HCT116 (cell line): Measurements from ENCODE around the gene SMNDC1. TPM values are rescaled to one million over a fixed set of nuclear protein-coding genes. Genes with fewer than 3 reads are reported as not detected.

Experiments used
- ATAC-seq: fragments of 200-7000 bp; cut with Tn5 transposase; 2 replicates; pipeline ENCODE4 v1.9.1; 2020; ENCODE audit warnings: mild to moderate bottlenecking, moderate library complexity
- BruUV-seq: library from RNA; stranded (reverse); fragments of 400-500 nt; replicated peaks from 2 replicates; lab custom pipeline; 2021; lab: Mats Ljungman, UMichigan
- CTCF ChIA-PET: fragments of 300-600 bp; sonication (Branson Sonifier 250); formaldehyde crosslinking; loops from one replicate; lab custom pipeline; 2021; ENCODE audit warnings: antibody characterized with exemption; lab: Charles Lee
- POLR2A ChIA-PET: fragments of 300-600, 350-600 bp; sonication (Branson Sonifier 250); formaldehyde crosslinking; loops from one replicate; lab custom pipeline; 2021; ENCODE audit warnings: antibody characterized with exemption; lab: Charles Lee
- RAD21 ChIA-PET, 2 experiments: fragments of 300-600 bp; sonication (Branson Sonifier 250); formaldehyde crosslinking; loops; one replicate each; lab custom pipeline; 2023; ENCODE audit warnings: low total read pairs in 2 of 2; ENCODE audit not compliant: uncharacterized antibody in 2 of 2, unreplicated experiment in 2 of 2, low non-redundant PET in 1 of 2; lab: Charles Lee
- DNase-seq: peaks from one replicate; pipeline ENCODE4 v3.0.0-alpha.2; 2010; ENCODE audit warnings: low read depth, low spot score
- H2AFZ ChIP-seq: fragments of 200-600 bp; shearing (Covaris generic), sonication (generic); 2 replicates; pipeline ENCODE4 v1.6.1; 2017; ENCODE audit warnings: low read depth, mixed run types, mixed read lengths, antibody characterized with exemption, low read length; ENCODE audit not compliant: poor library complexity, severe bottlenecking
- H3K27ac ChIP-seq: 2 replicates; pipeline ENCODE4 v1.5.1; 2012; ENCODE audit warnings: low read depth, low read length
- H3K27me3 ChIP-seq: fragments of 200-600 bp; sonication (generic); 2 replicates; pipeline ENCODE4 v1.6.1; 2016; ENCODE audit warnings: mixed run types, low read length, mixed read lengths; ENCODE audit not compliant: insufficient read depth
- H3K36me3 ChIP-seq, 2 experiments: fragments of 200-500 bp in 1 of 2; fragments of 200-600 bp in 1 of 2; sonication (Bioruptor generic) in 1 of 2; sonication (generic) in 1 of 2; 2 replicates each; pipeline versions ENCODE4 v1.5.1 to v1.6.1; 2014 to 2016; ENCODE audit warnings: low read length in 2 of 2, inconsistent platforms in 1 of 2, mixed read lengths in 1 of 2, mixed run types in 1 of 2; ENCODE audit not compliant: insufficient read depth in 2 of 2, control insufficient read depth in 1 of 2
- H3K4me1 ChIP-seq, 2 experiments: fragments of 200-600 bp in 1 of 2; sonication (generic) in 1 of 2; 2 replicates each; pipeline versions ENCODE4 v1.5.1 to v1.6.1; 2012 to 2017; ENCODE audit warnings: low read length in 2 of 2, inconsistent platforms in 1 of 2, mild to moderate bottlenecking in 1 of 2, mixed read lengths in 1 of 2, mixed run types in 1 of 2, moderate library complexity in 1 of 2; ENCODE audit not compliant: insufficient read depth in 2 of 2, control insufficient read depth in 1 of 2
- H3K4me2 ChIP-seq: fragments of 200-600 bp; sonication (generic); 2 replicates; pipeline ENCODE4 v1.6.1; 2017; ENCODE audit warnings: mixed run types, low read length, mixed read lengths
- H3K4me3 ChIP-seq, 2 experiments: fragments of 200-600 bp in 1 of 2; sonication (generic) in 1 of 2; replicated peaks in 1 of 2; 2 replicates each; pipeline ENCODE4 v1.5.1; 2011 to 2016; ENCODE audit warnings: low read length in 2 of 2, control low read depth in 1 of 2, low read depth in 1 of 2, mild to moderate bottlenecking in 1 of 2, mixed read lengths in 1 of 2, mixed run types in 1 of 2
- H3K79me2 ChIP-seq: fragments of 200-600 bp; sonication (generic); 2 replicates; pipeline ENCODE4 v1.6.1; 2017; ENCODE audit warnings: mild to moderate bottlenecking, mixed run types, low read length, moderate library complexity, mixed read lengths; ENCODE audit not compliant: insufficient read depth
- H3K9ac ChIP-seq: fragments of 200-600 bp; sonication (generic); 2 replicates; pipeline ENCODE4 v1.6.1; 2016; ENCODE audit warnings: low read length, mixed read lengths
- H3K9me2 ChIP-seq: fragments of 200-600 bp; sonication (generic), shearing (Covaris generic); 2 replicates; pipeline ENCODE4 v1.6.1; 2017; ENCODE audit warnings: mixed run types, mild to moderate bottlenecking, moderate library complexity; ENCODE audit not compliant: insufficient read depth
- H3K9me3 ChIP-seq, 2 experiments: fragments of 200-500 bp in 1 of 2; fragments of 200-600 bp in 1 of 2; sonication (Bioruptor generic) in 1 of 2; sonication (generic) in 1 of 2; 2 replicates each; pipeline ENCODE4 v1.6.1; 2014 to 2017; ENCODE audit warnings: low read length in 2 of 2, mixed read lengths in 2 of 2, inconsistent platforms in 1 of 2, low read depth in 1 of 2, mild to moderate bottlenecking in 1 of 2, mixed run types in 1 of 2, moderate library complexity in 1 of 2; ENCODE audit not compliant: control insufficient read depth in 1 of 2, insufficient read depth in 1 of 2
- H4K20me1 ChIP-seq: fragments of 200-600 bp; sonication (generic), shearing (Covaris generic); 2 replicates; pipeline ENCODE4 v1.6.1; 2017; ENCODE audit warnings: mixed run types, mild to moderate bottlenecking, moderate library complexity; ENCODE audit not compliant: insufficient read depth
- CBX3 ChIP-seq: IDR thresholded peaks from 2 replicates; pipeline ENCODE4 v1.6.1; 2012; ENCODE audit warnings: low read depth
- CEBPB ChIP-seq: IDR thresholded peaks from 2 replicates; pipeline ENCODE4 v1.6.1; 2012; ENCODE audit warnings: low read depth
- EGR1 ChIP-seq: IDR thresholded peaks from 2 replicates; pipeline ENCODE4 v1.6.1; 2012; ENCODE audit warnings: low read depth
- EZH2phosphoT487 ChIP-seq: fragments of 200-600 bp; IDR thresholded peaks from 2 replicates; pipeline ENCODE4 v1.6.1; 2018; ENCODE audit warnings: antibody characterized with exemption, borderline replicate concordance
- FOSL1 ChIP-seq: IDR thresholded peaks from 2 replicates; pipeline ENCODE4 v1.6.1; 2012; ENCODE audit warnings: low read depth
- POLR2A ChIP-seq: IDR thresholded peaks from 2 replicates; pipeline ENCODE4 v1.7.0; 2011; ENCODE audit warnings: borderline replicate concordance; ENCODE audit not compliant: insufficient read depth, insufficient read length; ENCODE audit errors: extremely low read depth
- RAD21 ChIP-seq: IDR thresholded peaks from 2 replicates; pipeline ENCODE4 v1.6.1; 2012; ENCODE audit warnings: low read depth, mild to moderate bottlenecking
- SP1 ChIP-seq: IDR thresholded peaks from 2 replicates; pipeline ENCODE4 v1.6.1; 2012; ENCODE audit warnings: low read depth
- TCF7L2 ChIP-seq: IDR thresholded peaks from 2 replicates; pipeline ENCODE4 v1.7.0; 2011; ENCODE audit warnings: borderline replicate concordance, inconsistent platforms; ENCODE audit not compliant: insufficient read depth, insufficient read length; ENCODE audit errors: extremely low read depth
- YY1 ChIP-seq: IDR thresholded peaks from 2 replicates; pipeline ENCODE4 v1.6.1; 2011; ENCODE audit warnings: low read length, low read depth, moderate library complexity, mild to moderate bottlenecking; ENCODE audit not compliant: insufficient replicate concordance; ENCODE audit errors: extremely low read depth
- ZFX ChIP-seq: fragments of 450-650 bp; IDR thresholded peaks from 2 replicates; pipeline ENCODE4 v1.6.1; 2017
- intact Hi-C: fragments of 100-400 bp; cut with micrococcal nuclease; formaldehyde crosslinking; loops from 2 replicates; pipeline ENCODE4 v1.10.0; 2022
- total RNA-seq: library from RNA; stranded (reverse); gene quantifications from one replicate; pipeline ENCODE4 v1.2.1, GENCODE V29; 2021; ENCODE audit not compliant: unreplicated experiment
- TF ChIP-seq, protein P1 (sequence below), 3 experiments: fragments of 200-600 bp in 1 of 3; sonication (generic) in 1 of 3; IDR thresholded peaks in 2 of 3; conservative IDR thresholded peaks in 1 of 3; 2 replicates each; pipeline ENCODE4 v1.5.1; 2012 to 2017; ENCODE audit warnings: low read depth in 2 of 3, low read length in 2 of 3, antibody characterized with exemption in 1 of 3, borderline replicate concordance in 1 of 3, control low read depth in 1 of 3, mild to moderate bottlenecking in 1 of 3, mixed read lengths in 1 of 3, mixed run types in 1 of 3, moderate library complexity in 1 of 3; ENCODE audit not compliant: insufficient read depth in 1 of 3
- TF ChIP-seq, protein P2 (sequence below): IDR thresholded peaks from 2 replicates; pipeline ENCODE4 v1.6.1; 2012

Gene SMNDC1
- total RNA-seq, 1 experiment from 2014 or later = 61.7 TPM

DNA sequence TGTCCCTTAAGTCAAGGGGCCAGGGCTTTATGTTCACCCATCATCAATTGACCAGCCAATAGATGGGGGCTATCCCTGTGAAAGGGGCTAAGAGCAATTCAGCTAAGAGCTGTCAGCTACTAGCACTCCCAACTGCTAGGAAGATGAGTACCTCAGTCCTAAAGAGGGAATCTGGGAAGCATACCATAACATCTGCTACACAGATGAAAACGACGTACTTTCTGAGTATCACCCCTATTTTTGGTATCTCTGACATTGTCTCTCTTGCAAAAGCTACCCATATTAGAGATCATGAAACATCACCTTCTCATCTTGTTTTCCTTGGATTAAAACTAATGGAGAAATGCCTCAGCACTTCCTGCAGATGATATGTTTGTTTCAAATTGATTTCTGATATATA lies 7.5 kb upstream of the SMNDC1 start:
- no peaks in the 10 kb centered on the region for H3K36me3 ChIP-seq
- TF ChIP-seq CBX3 (no peak), ZFX (no peak), POLR2A (no peak), YY1 (no peak)
- TF ChIP-seq, all 23 proteins: peak for 0
- Histone ChIP-seq H2AFZ (peak overlapping the region; percentile 99), H4K20me1 (no peaks in the 10 kb centered on the region), H3K27me3 (no peaks in the 10 kb centered on the region), H3K9me3 (no peaks in the 10 kb centered on the region), H3K4me3 (no peak overlapping the region), H3K79me2 (no peaks in the 10 kb centered on the region), H3K4me2 (no peak overlapping the region), H3K9ac (no peak overlapping the region), H3K4me1 (peaks cover 2 to 16% of the 10 kb centered on the region in 2 experiments; a peak in 2 of 4 replicates), H3K9me2 (no peaks in the 10 kb centered on the region), H3K27ac (no peak overlapping the region)
- ATAC-seq (no peak), DNase-seq (no peak)
- RAD21 ChIA-PET = no interaction called here
- intact Hi-C loops = loop anchor here (5.0 kb wide), 4 partner anchors 40 to 580 kb away; no protein-coding TSS in a partner anchor
- POLR2A ChIA-PET = interaction anchor here (0.9 to 1.5 kb wide), 4 partner anchors 96 to 203 kb away, joined by 3 read pairs; no protein-coding TSS in a partner anchor
- CTCF ChIA-PET = interaction anchor here (0.8 to 1.0 kb wide), 2 partner anchors 235 to 288 kb away, joined by 3 to 4 read pairs; no protein-coding TSS in a partner anchor
- BruUV-seq = no TSS peak

DNA sequence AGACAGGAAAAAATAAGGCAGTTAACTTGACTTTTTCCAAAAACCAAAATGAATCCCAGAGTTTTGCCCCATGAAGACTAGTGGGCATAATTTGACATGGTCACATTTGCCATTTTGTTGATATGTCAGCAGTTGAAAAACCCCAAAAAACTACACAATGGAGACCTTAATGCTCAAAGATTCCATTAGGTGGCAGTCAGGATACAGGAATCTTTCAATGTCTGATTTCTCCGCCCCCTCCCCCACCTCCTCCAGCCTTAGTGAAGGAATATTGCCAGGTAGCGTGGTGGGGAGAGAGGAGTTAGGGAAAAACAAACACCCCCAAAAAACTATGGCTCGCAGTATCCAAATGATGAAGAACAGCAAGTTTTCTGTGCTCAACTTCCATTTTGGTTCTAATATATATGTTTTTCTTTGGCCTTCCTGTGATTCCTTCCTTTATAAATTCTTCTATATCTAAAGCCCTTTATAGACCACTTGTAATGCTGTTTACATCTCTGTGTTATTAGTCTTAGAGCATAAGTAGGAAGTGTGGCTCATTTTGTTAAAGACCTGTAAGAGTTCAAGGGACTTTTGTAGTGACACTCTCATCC lies 6.7 kb upstream of the SMNDC1 start:
- BruUV-seq = no TSS peak
- RAD21 ChIA-PET = interaction anchor here in 1 of 2 experiments (2.0 kb wide), 1 partner anchor 235 kb away, joined by 5 read pairs; no protein-coding TSS in a partner anchor
- Histone ChIP-seq H3K27me3 (no peaks in the 10 kb centered on the region), H3K9ac (no peak overlapping the region), H3K36me3 (no peaks in the 10 kb centered on the region), H3K27ac (no peak overlapping the region), H3K4me3 (no peak overlapping the region), H4K20me1 (no peaks in the 10 kb centered on the region), H3K4me1 (peaks cover 2 to 20% of the 10 kb centered on the region in 2 experiments; a peak in 2 of 4 replicates), H3K79me2 (no peaks in the 10 kb centered on the region), H3K4me2 (peak overlapping the region; percentile 48), H3K9me3 (no peaks in the 10 kb centered on the region), H2AFZ (peak overlapping the region; percentile 99), H3K9me2 (no peaks in the 10 kb centered on the region)
- POLR2A ChIA-PET = interaction anchor here (1.0 to 2.0 kb wide), 3 partner anchors 96 to 203 kb away, joined by 3 to 6 read pairs (median 3); no protein-coding TSS in a partner anchor
- DNase-seq = peak; percentile 80
- intact Hi-C loops = loop anchor here (1.0 to 5.0 kb wide), 7 partner anchors 41 to 581 kb away; no protein-coding TSS in a partner anchor
- CTCF ChIA-PET = interaction anchor here (0.8 kb wide), 1 partner anchor 289 kb away, joined by 3 read pairs; no protein-coding TSS in a partner anchor
- ATAC-seq = peak; percentile 90
- TF ChIP-seq SP1 (no peak), CBX3 (peak; percentile 78; the same call in 1 of the 2 replicates), RAD21 (peak; percentile 99), TCF7L2 (no peak), FOSL1 (no peak), EZH2phosphoT487 (no peak), EGR1 (peak; percentile 10; the same call in 1 of the 2 replicates), CEBPB (peak; percentile 31; the same call in 1 of the 2 replicates), YY1 (peak; percentile 80)
- TF ChIP-seq, protein P1, sequence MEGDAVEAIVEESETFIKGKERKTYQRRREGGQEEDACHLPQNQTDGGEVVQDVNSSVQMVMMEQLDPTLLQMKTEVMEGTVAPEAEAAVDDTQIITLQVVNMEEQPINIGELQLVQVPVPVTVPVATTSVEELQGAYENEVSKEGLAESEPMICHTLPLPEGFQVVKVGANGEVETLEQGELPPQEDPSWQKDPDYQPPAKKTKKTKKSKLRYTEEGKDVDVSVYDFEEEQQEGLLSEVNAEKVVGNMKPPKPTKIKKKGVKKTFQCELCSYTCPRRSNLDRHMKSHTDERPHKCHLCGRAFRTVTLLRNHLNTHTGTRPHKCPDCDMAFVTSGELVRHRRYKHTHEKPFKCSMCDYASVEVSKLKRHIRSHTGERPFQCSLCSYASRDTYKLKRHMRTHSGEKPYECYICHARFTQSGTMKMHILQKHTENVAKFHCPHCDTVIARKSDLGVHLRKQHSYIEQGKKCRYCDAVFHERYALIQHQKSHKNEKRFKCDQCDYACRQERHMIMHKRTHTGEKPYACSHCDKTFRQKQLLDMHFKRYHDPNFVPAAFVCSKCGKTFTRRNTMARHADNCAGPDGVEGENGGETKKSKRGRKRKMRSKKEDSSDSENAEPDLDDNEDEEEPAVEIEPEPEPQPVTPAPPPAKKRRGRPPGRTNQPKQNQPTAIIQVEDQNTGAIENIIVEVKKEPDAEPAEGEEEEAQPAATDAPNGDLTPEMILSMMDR (IDR thresholded peaks at IDR 0.05 in 2 of 3, conservative IDR thresholded peaks at IDR 0.05 in 1 of 3; ENCODE audit: borderline replicate concordance in 1 of 3, insufficient read depth in 1 of 3, low read depth in 2 of 3, low read length in 2 of 3) = peak; percentile 73 to 96 (median 90)
- TF ChIP-seq, protein P2, sequence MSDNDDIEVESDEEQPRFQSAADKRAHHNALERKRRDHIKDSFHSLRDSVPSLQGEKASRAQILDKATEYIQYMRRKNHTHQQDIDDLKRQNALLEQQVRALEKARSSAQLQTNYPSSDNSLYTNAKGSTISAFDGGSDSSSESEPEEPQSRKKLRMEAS = peak; percentile 19; the same call in 1 of the 2 replicates
